ENCODE results near the gene HUS1B. TPM values are rescaled to one million over a fixed set of nuclear protein-coding genes. Genes with fewer than 3 reads are reported as not detected.

The HUS1B gene
- polyA plus RNA-seq, 2 donors, result 0.22 to 0.26 TPM

GRCh38 chr6:680666-681340, 23.9 kb upstream of the HUS1B start:
- WGBS, 2 donors, result 69 to 75% methylated on average over 5 of the region's 5 CpGs
- Histone ChIP-seq H3K4me1 (ENCODE audit: control insufficient read depth in 2 of 2, insufficient read depth in 2 of 2, low read length in 1 of 2) (peaks cover 2 to 4% of the 10 kb centered on the region in 2 donors), H3K27me3 (ENCODE audit: control insufficient read depth in 1 of 2, insufficient read depth in 2 of 2, low read length in 2 of 2) (no peaks in the 10 kb centered on the region), H3K9me3 (ENCODE audit: control insufficient read depth in 2 of 2, insufficient read depth in 1 of 2, low read depth in 1 of 2, low read length in 1 of 2) (no peaks in the 10 kb centered on the region), H3K27ac (ENCODE audit: low read depth in 2 of 2, low read length in 1 of 2) (no peak overlapping the region), H3K36me3 (ENCODE audit: control insufficient read depth in 2 of 2, insufficient read depth in 2 of 2, low read length in 1 of 2) (no peaks in the 10 kb centered on the region), H3K4me3 (ENCODE audit: low read depth in 1 of 2, low read length in 2 of 2) (no peak overlapping the region)

GRCh38 chr6:680251-680650, 23.4 kb upstream of the HUS1B start:
- no peaks in the 10 kb centered on the region for H3K36me3 ChIP-seq (ENCODE audit: control insufficient read depth in 2 of 2, insufficient read depth in 2 of 2, low read length in 1 of 2)
- WGBS, 2 donors, result 51 to 62% methylated on average over 2 of the region's 2 CpGs
- H3K9me3 ChIP-seq (ENCODE audit: control insufficient read depth in 2 of 2, insufficient read depth in 1 of 2, low read depth in 1 of 2, low read length in 1 of 2), result no peaks in the 10 kb centered on the region
- no peaks in the 10 kb centered on the region for H3K27me3 ChIP-seq (ENCODE audit: control insufficient read depth in 1 of 2, insufficient read depth in 2 of 2, low read length in 2 of 2)
- H3K4me1 ChIP-seq (ENCODE audit: control insufficient read depth in 2 of 2, insufficient read depth in 2 of 2, low read length in 1 of 2), result peaks cover 2 to 4% of the 10 kb centered on the region in 2 donors
- no peak overlapping the region for H3K27ac ChIP-seq (ENCODE audit: low read depth in 2 of 2, low read length in 1 of 2)
- no peak overlapping the region for H3K4me3 ChIP-seq (ENCODE audit: low read depth in 1 of 2, low read length in 2 of 2)

GRCh38 chr6:679282-679681, 22.4 kb upstream of the HUS1B start:
- Histone ChIP-seq H3K4me3 (ENCODE audit: low read depth in 1 of 2, low read length in 2 of 2) (no peak overlapping the region), H3K36me3 (ENCODE audit: control insufficient read depth in 2 of 2, insufficient read depth in 2 of 2, low read length in 1 of 2) (no peaks in the 10 kb centered on the region), H3K9me3 (ENCODE audit: control insufficient read depth in 2 of 2, insufficient read depth in 1 of 2, low read depth in 1 of 2, low read length in 1 of 2) (no peaks in the 10 kb centered on the region), H3K27ac (ENCODE audit: low read depth in 2 of 2, low read length in 1 of 2) (no peak overlapping the region), H3K27me3 (ENCODE audit: control insufficient read depth in 1 of 2, insufficient read depth in 2 of 2, low read length in 2 of 2) (no peaks in the 10 kb centered on the region), H3K4me1 (ENCODE audit: control insufficient read depth in 2 of 2, insufficient read depth in 2 of 2, low read length in 1 of 2) (peaks cover 2 to 4% of the 10 kb centered on the region in 2 donors)
- WGBS, 2 donors, result 67 to 83% methylated on average over 9 of the region's 9 CpGs

- Histone ChIP-seq H3K4me1 (ENCODE audit: control insufficient read depth in 2 of 2, insufficient read depth in 2 of 2, low read length in 1 of 2) (peaks cover 2 to 4% of the 10 kb centered on the region in 2 donors), H3K4me3 (ENCODE audit: low read depth in 1 of 2, low read length in 2 of 2) (no peak overlapping the region), H3K36me3 (ENCODE audit: control insufficient read depth in 2 of 2, insufficient read depth in 2 of 2, low read length in 1 of 2) (no peaks in the 10 kb centered on the region), H3K9me3 (ENCODE audit: control insufficient read depth in 2 of 2, insufficient read depth in 1 of 2, low read depth in 1 of 2, low read length in 1 of 2) (no peaks in the 10 kb centered on the region), H3K27ac (ENCODE audit: low read depth in 2 of 2, low read length in 1 of 2) (no peak overlapping the region), H3K27me3 (ENCODE audit: control insufficient read depth in 1 of 2, insufficient read depth in 2 of 2, low read length in 2 of 2) (no peaks in the 10 kb centered on the region)
- 68 to 69% methylated on average over 3 of the region's 3 CpGs for WGBS, 2 donors
Observed at GRCh38 chr6:678520-678919, 21.6 kb upstream of the HUS1B start.

GRCh38 chr6:677919-678318, 21.0 kb upstream of the HUS1B start:
- Histone ChIP-seq H3K4me3 (ENCODE audit: low read depth in 1 of 2, low read length in 2 of 2) (no peak overlapping the region), H3K27ac (ENCODE audit: low read depth in 2 of 2, low read length in 1 of 2) (no peak overlapping the region), H3K4me1 (ENCODE audit: control insufficient read depth in 2 of 2, insufficient read depth in 2 of 2, low read length in 1 of 2) (peaks cover 2 to 4% of the 10 kb centered on the region in 2 donors), H3K9me3 (ENCODE audit: control insufficient read depth in 2 of 2, insufficient read depth in 1 of 2, low read depth in 1 of 2, low read length in 1 of 2) (no peaks in the 10 kb centered on the region), H3K36me3 (ENCODE audit: control insufficient read depth in 2 of 2, insufficient read depth in 2 of 2, low read length in 1 of 2) (no peaks in the 10 kb centered on the region), H3K27me3 (ENCODE audit: control insufficient read depth in 1 of 2, insufficient read depth in 2 of 2, low read length in 2 of 2) (no peaks in the 10 kb centered on the region)
- WGBS, 2 donors, result 95 to 98% methylated on average over 4 of the region's 4 CpGs

GRCh38 chr6:674956-675355, 18.1 kb upstream of the HUS1B start:
- H3K36me3 ChIP-seq (ENCODE audit: control insufficient read depth in 2 of 2, insufficient read depth in 2 of 2, low read length in 1 of 2), result no peaks in the 10 kb centered on the region
- H3K4me1 ChIP-seq (ENCODE audit: control insufficient read depth in 2 of 2, insufficient read depth in 2 of 2, low read length in 1 of 2), result no peaks in the 10 kb centered on the region
- 87 to 89% methylated on average over 3 of the region's 3 CpGs for WGBS, 2 donors
- no peak overlapping the region for H3K4me3 ChIP-seq (ENCODE audit: low read depth in 1 of 2, low read length in 2 of 2)
- no peaks in the 10 kb centered on the region for H3K9me3 ChIP-seq (ENCODE audit: control insufficient read depth in 2 of 2, insufficient read depth in 1 of 2, low read depth in 1 of 2, low read length in 1 of 2)
- no peaks in the 10 kb centered on the region for H3K27me3 ChIP-seq (ENCODE audit: control insufficient read depth in 1 of 2, insufficient read depth in 2 of 2, low read length in 2 of 2)
- H3K27ac ChIP-seq (ENCODE audit: low read depth in 2 of 2, low read length in 1 of 2), result no peak overlapping the region

GRCh38 chr6:674406-674805, 17.5 kb upstream of the HUS1B start:
- H3K4me1 ChIP-seq (ENCODE audit: control insufficient read depth in 2 of 2, insufficient read depth in 2 of 2, low read length in 1 of 2), result no peaks in the 10 kb centered on the region
- H3K27ac ChIP-seq (ENCODE audit: low read depth in 2 of 2, low read length in 1 of 2), result no peak overlapping the region
- no peaks in the 10 kb centered on the region for H3K9me3 ChIP-seq (ENCODE audit: control insufficient read depth in 2 of 2, insufficient read depth in 1 of 2, low read depth in 1 of 2, low read length in 1 of 2)
- H3K27me3 ChIP-seq (ENCODE audit: control insufficient read depth in 1 of 2, insufficient read depth in 2 of 2, low read length in 2 of 2), result no peaks in the 10 kb centered on the region
- H3K4me3 ChIP-seq (ENCODE audit: low read depth in 1 of 2, low read length in 2 of 2), result no peak overlapping the region
- H3K36me3 ChIP-seq (ENCODE audit: control insufficient read depth in 2 of 2, insufficient read depth in 2 of 2, low read length in 1 of 2), result no peaks in the 10 kb centered on the region

- Histone ChIP-seq H3K27me3 (ENCODE audit: control insufficient read depth in 1 of 2, insufficient read depth in 2 of 2, low read length in 2 of 2) (no peaks in the 10 kb centered on the region), H3K36me3 (ENCODE audit: control insufficient read depth in 2 of 2, insufficient read depth in 2 of 2, low read length in 1 of 2) (no peaks in the 10 kb centered on the region), H3K9me3 (ENCODE audit: control insufficient read depth in 2 of 2, insufficient read depth in 1 of 2, low read depth in 1 of 2, low read length in 1 of 2) (no peaks in the 10 kb centered on the region), H3K4me1 (ENCODE audit: control insufficient read depth in 2 of 2, insufficient read depth in 2 of 2, low read length in 1 of 2) (no peaks in the 10 kb centered on the region), H3K27ac (ENCODE audit: low read depth in 2 of 2, low read length in 1 of 2) (no peak overlapping the region), H3K4me3 (ENCODE audit: low read depth in 1 of 2, low read length in 2 of 2) (no peak overlapping the region)
- 93 to 98% methylated on average over 1 to 7 of the region's 7 CpGs for WGBS, 2 donors
Observed at GRCh38 chr6:667253-667927, 10.5 kb upstream of the HUS1B start.

GRCh38 chr6:665403-666267, 8.7 kb upstream of the HUS1B start:
- Histone ChIP-seq H3K9me3 (ENCODE audit: control insufficient read depth in 2 of 2, insufficient read depth in 1 of 2, low read depth in 1 of 2, low read length in 1 of 2) (no peaks in the 10 kb centered on the region), H3K4me1 (ENCODE audit: control insufficient read depth in 2 of 2, insufficient read depth in 2 of 2, low read length in 1 of 2) (no peaks in the 10 kb centered on the region), H3K27ac (ENCODE audit: low read depth in 2 of 2, low read length in 1 of 2) (no peak overlapping the region), H3K4me3 (ENCODE audit: low read depth in 1 of 2, low read length in 2 of 2) (no peak overlapping the region), H3K36me3 (ENCODE audit: control insufficient read depth in 2 of 2, insufficient read depth in 2 of 2, low read length in 1 of 2) (no peaks in the 10 kb centered on the region), H3K27me3 (ENCODE audit: control insufficient read depth in 1 of 2, insufficient read depth in 2 of 2, low read length in 2 of 2) (no peaks in the 10 kb centered on the region)
- WGBS, 2 donors, result 92 to 93% methylated on average over 5 of the region's 5 CpGs

Measured in esophagus (tissue), 2 donors.